Liver (tissue), 9 donors: ENCODE data around the gene SF1. TPM values are rescaled to one million over a fixed set of nuclear protein-coding genes. Genes with fewer than 3 reads are reported as not detected.
A peak's percentile ranks its signal among the peaks of the same experiment; 100 is the strongest.

ENCODE experiments used
- DNase-seq: peaks from one replicate; pipeline ENCODE4 v3.0.0-alpha.2; 2017; ENCODE audit warnings: low spot score
- H3K27ac ChIP-seq, 2 donors: one replicate each; pipeline ENCODE4 v1.7.0; 2013; ENCODE audit warnings: inconsistent platforms in 2 of 2, low read length in 2 of 2, control low read depth in 1 of 2, low read depth in 1 of 2, mild to moderate bottlenecking in 1 of 2
- H3K27me3 ChIP-seq, 4 donors: one replicate each; pipeline versions ENCODE4 v1.6.1 to v1.7.0; 2013; ENCODE audit warnings: low read length in 3 of 4, inconsistent platforms in 1 of 4, mild to moderate bottlenecking in 1 of 4, moderate library complexity in 1 of 4; ENCODE audit not compliant: control insufficient read depth in 4 of 4, insufficient read depth in 4 of 4
- H3K36me3 ChIP-seq, 4 donors: one replicate each; pipeline versions ENCODE4 v1.6.1 to v1.7.0; 2013; ENCODE audit warnings: low read length in 3 of 4, mild to moderate bottlenecking in 3 of 4, low read depth in 1 of 4, moderate library complexity in 1 of 4; ENCODE audit not compliant: control insufficient read depth in 4 of 4, insufficient read depth in 3 of 4
- H3K4me1 ChIP-seq, 4 donors: one replicate each; pipeline versions ENCODE4 v1.6.1 to v1.7.0; 2013; ENCODE audit warnings: low read length in 3 of 4, mild to moderate bottlenecking in 3 of 4, moderate library complexity in 1 of 4; ENCODE audit not compliant: control insufficient read depth in 4 of 4, insufficient read depth in 4 of 4
- H3K4me3 ChIP-seq, 3 donors: one replicate each; pipeline versions ENCODE4 v1.6.1 to v1.7.0; 2013; ENCODE audit warnings: low read length in 3 of 3, control low read depth in 1 of 3, low read depth in 1 of 3, mild to moderate bottlenecking in 1 of 3
- H3K9ac ChIP-seq, 2 donors: one replicate each; pipeline ENCODE4 v1.7.0; 2013; ENCODE audit warnings: low read length in 2 of 2, mild to moderate bottlenecking in 2 of 2, moderate library complexity in 2 of 2, control low read depth in 1 of 2, low read depth in 1 of 2
- H3K9me3 ChIP-seq, 4 donors: one replicate each; pipeline versions ENCODE4 v1.6.1 to v1.7.0; 2013; ENCODE audit warnings: low read length in 3 of 4; ENCODE audit not compliant: control insufficient read depth in 4 of 4
- EGR1 ChIP-seq, 2 donors: IDR thresholded peaks; 2 replicates each; pipeline ENCODE4 v1.6.1; 2016 to 2018; ENCODE audit warnings: antibody characterized with exemption in 2 of 2, low read depth in 2 of 2
- FOXA1 ChIP-seq: IDR thresholded peaks from 2 replicates; pipeline ENCODE4 v1.6.1; 2016; ENCODE audit warnings: antibody characterized with exemption
- FOXA2 ChIP-seq: IDR thresholded peaks from 2 replicates; pipeline ENCODE4 v1.6.1; 2016; ENCODE audit warnings: antibody characterized with exemption
- HNF4G ChIP-seq: IDR thresholded peaks from 2 replicates; pipeline ENCODE4 v1.6.1; 2016; ENCODE audit warnings: antibody characterized with exemption
- JUND ChIP-seq, 2 donors: IDR thresholded peaks; 2 replicates each; pipeline ENCODE4 v1.6.1; 2016; ENCODE audit warnings: antibody characterized with exemption in 2 of 2
- RAD21 ChIP-seq, 2 donors: IDR thresholded peaks; 2 replicates each; pipeline ENCODE4 v1.6.1; 2016; ENCODE audit warnings: antibody characterized with exemption in 2 of 2, mild to moderate bottlenecking in 2 of 2
- RXRA ChIP-seq, 2 donors: IDR thresholded peaks; 2 replicates each; pipeline ENCODE4 v1.6.1; 2017 to 2018; ENCODE audit warnings: antibody characterized with exemption in 2 of 2, mild to moderate bottlenecking in 1 of 2
- SP1 ChIP-seq: IDR thresholded peaks from 2 replicates; pipeline ENCODE4 v1.6.1; 2018; ENCODE audit warnings: antibody characterized with exemption, mild to moderate bottlenecking
- YY1 ChIP-seq: IDR thresholded peaks from 2 replicates; pipeline ENCODE4 v1.6.1; 2016; ENCODE audit warnings: antibody characterized with exemption, mild to moderate bottlenecking
- WGBS: extraction: QIAGEN DNeasy Blood & Tissue Kit; methylation state at CpG from one replicate; pipeline ENCODE4 v1.1.7; 2013; 5-methylcytosine and 5-hydroxymethylcytosine counted together
- polyA plus RNA-seq, 2 donors: library from polyadenylated mRNA; stranded (reverse) in 1 of 2; unstranded in 1 of 2; fragments of 200-250 nt in 1 of 2; fragments of >200 nt in 1 of 2; fragmentation: Nextera tagmentation in 1 of 2; extraction: Ambion mirVana in 1 of 2; gene quantifications; one replicate each; pipeline versions ENCODE4 v1.2.1 to v1.2.3, GENCODE V29; 2013 to 2015
- total RNA-seq, 2 donors: library from RNA; depleted of rRNA; stranded (reverse); fragments of >200 nt; gene quantifications; one replicate each; pipeline ENCODE4 v1.2.3, GENCODE V29; 2014
- TF ChIP-seq, protein P1 (sequence below): fragments of 150-350 bp; IDR thresholded peaks from 2 replicates; pipeline ENCODE4 v1.5.1; 2017; ENCODE audit warnings: improper control_type of control experiment, low read depth, low read length; ENCODE audit not compliant: missing input control
- TF ChIP-seq, protein P2 (sequence below): IDR thresholded peaks from 2 replicates; pipeline ENCODE4 v1.6.1; 2016; ENCODE audit warnings: antibody characterized with exemption, mild to moderate bottlenecking
- TF ChIP-seq, protein P3 (sequence below): IDR thresholded peaks from 2 replicates; pipeline ENCODE4 v1.6.1; 2016; ENCODE audit warnings: antibody characterized with exemption
- TF ChIP-seq, protein P4 (sequence below): IDR thresholded peaks from 2 replicates; pipeline ENCODE4 v1.6.1; 2016; ENCODE audit warnings: antibody characterized with exemption
- TF ChIP-seq, protein P5 (sequence below): IDR thresholded peaks from 2 replicates; pipeline ENCODE4 v1.6.1; 2016; ENCODE audit warnings: antibody characterized with exemption
- donor health status: healthy.
- donor health status: healthy.
- donor health status: healthy.
- donor health status: healthy.
- donor health status: healthy.

The SF1 gene
- total and polyA plus RNA-seq, 4 donors: 44.9 to 135 (median 50.1) TPM

DNA sequence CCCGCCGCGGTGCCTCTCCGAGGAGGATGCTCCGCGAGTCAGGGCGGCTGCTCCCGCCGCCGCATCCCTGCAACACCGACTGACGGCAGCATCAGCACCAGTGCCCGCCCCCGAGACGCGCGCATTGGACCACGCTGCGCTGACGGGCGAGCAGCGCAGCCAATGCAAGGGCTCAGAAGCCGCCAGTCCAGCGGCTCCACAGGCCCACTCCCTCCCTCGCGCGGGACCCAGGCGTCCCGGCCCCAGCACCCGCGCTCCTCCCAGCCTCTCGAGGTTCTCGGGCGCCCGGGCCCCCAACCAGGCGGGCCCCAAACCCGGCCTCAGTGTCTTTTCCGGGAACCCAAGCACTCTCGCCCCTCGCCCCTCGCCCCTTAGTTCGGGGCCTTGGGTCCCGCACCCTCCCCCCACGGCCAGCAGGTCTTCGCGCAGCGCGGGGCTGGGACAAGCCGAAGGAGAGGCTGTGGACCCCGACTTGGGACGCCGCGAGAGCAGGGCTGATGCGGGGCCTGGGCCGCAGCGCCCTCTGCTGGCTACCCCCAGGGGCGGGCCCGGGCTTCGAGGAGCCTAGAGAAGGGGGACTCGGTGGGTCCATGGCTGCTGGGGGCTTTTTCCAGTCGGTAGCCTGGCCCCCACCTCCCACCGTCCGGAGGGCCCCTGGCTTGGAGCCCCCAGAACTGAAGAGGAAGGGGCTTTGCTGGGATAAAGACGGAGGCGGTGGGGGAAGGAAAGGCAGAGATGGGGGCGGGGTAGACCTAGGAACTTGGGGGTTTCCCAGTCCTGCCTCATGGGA is 55.0 kb downstream of the SF1 start, which contains the start of gene NRXN2:
Gene NRXN2, minus strand, starts transcription at position 81 of the 790 bp plus-strand sequence. CDS start 9,498 bp downstream, outside the sequence.
- Histone ChIP-seq H3K27me3 (peaks cover 0 to 5% (median under 1%) of the 10 kb centered on the region in 4 donors), H3K4me3 (peak within 1 kb of the TSS in 2 of 3 donors; percentile 35 to 52), H3K4me1 (peaks cover 14 to 43% (median 36%) of the 10 kb centered on the region in 4 donors), H3K27ac (peak within 1 kb of the TSS in 1 of 2 donors; percentile 31), H3K9ac (no peak within 1 kb of the TSS), H3K9me3 (no peaks in the 10 kb centered on the region), H3K36me3 (no peaks in the 10 kb centered on the region)
- DNase-seq: peak; percentile 74
- WGBS: 6% methylated on average over 66 of the region's 66 CpGs
- TF ChIP-seq RAD21 (IDR thresholded peaks at IDR 0.05): peak; percentile 60 to 74
- peak; percentile 60 for TF ChIP-seq SP1
- no peak for TF ChIP-seq FOXA2
- TF ChIP-seq YY1: no peak
- TF ChIP-seq, protein P1, sequence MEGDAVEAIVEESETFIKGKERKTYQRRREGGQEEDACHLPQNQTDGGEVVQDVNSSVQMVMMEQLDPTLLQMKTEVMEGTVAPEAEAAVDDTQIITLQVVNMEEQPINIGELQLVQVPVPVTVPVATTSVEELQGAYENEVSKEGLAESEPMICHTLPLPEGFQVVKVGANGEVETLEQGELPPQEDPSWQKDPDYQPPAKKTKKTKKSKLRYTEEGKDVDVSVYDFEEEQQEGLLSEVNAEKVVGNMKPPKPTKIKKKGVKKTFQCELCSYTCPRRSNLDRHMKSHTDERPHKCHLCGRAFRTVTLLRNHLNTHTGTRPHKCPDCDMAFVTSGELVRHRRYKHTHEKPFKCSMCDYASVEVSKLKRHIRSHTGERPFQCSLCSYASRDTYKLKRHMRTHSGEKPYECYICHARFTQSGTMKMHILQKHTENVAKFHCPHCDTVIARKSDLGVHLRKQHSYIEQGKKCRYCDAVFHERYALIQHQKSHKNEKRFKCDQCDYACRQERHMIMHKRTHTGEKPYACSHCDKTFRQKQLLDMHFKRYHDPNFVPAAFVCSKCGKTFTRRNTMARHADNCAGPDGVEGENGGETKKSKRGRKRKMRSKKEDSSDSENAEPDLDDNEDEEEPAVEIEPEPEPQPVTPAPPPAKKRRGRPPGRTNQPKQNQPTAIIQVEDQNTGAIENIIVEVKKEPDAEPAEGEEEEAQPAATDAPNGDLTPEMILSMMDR: peak; percentile 56

DNA sequence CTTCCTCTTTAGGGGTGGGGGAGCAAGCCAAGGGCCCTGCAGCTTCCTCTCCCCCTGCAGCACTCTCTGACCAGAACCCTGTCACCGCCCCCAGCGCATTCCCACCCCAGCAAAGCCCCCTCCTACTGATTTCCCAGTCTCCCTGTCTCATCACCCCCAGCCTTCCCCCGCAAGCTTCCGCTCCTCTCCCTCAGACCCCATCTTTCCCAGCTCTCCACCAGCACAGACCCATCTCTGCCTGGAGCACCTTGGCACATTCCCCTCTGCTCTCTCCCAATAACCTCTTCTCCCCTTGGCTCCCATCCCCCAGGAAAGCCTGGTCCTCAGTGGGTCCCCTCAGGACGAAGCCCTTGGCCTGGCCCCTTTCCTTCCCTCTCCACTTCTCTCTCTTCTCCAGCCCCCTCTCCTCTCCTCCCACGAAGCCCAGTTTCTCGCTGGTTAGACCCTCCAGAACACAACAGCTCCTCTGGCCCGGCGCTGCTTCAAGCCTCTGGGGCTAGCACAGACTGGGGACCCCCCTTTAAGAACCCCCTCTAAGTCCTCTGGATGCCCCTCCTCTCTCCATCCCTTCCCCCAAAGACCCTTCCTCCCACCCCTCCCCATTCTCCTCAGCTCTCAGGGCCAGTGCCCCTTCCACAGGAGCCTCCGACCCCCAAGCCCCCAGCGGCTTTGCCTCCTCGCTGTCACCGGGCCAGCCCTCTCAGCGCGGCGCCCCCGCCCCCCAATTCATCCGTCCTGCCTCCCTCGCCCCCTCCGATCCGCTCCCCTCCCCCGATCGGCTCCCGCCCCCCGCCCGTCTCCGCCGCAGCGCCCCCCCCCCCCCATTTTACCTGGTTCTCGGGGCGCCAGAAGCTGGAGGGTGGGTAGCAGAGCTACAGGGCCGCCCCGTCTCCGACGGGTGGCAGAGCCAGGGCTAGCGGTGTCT is 55.9 kb downstream of the SF1 start:
- no peak for TF ChIP-seq EGR1 (IDR thresholded peaks at IDR 0.05; ENCODE audit: low read depth in 2 of 2)
- H3K27me3 ChIP-seq: peaks cover 0 to 5% (median under 1%) of the 10 kb centered on the region in 4 donors

DNA sequence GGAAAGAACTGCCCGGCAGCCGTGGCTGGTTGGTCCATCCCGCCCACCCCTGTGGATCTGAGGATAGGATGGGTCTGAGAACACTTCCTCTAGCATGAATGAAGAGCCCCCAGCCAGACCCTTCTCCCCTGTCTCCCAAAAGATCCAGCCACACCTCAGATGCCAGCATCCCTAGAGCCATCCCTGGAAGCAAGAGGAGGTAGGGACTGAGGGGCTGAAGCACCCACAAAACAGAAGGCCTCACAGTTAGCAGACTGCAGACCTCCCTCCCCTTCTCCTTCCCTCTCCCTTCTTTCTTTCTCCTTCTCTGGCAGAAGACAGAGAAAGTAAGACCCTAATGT is 57.0 kb downstream of the SF1 start:
- Histone ChIP-seq H3K9me3 (no peaks in the 10 kb centered on the region), H3K27ac (no peak overlapping the region), H3K4me3 (no peak overlapping the region), H3K9ac (no peak overlapping the region), H3K36me3 (no peaks in the 10 kb centered on the region), H3K27me3 (peaks cover 0 to 7% (median 4%) of the 10 kb centered on the region in 4 donors), H3K4me1 (peaks cover 14 to 33% (median 31%) of the 10 kb centered on the region in 4 donors)
- no peak for DNase-seq
- 70% methylated on average over 3 of the region's 3 CpGs for WGBS
- TF ChIP-seq, protein P2, sequence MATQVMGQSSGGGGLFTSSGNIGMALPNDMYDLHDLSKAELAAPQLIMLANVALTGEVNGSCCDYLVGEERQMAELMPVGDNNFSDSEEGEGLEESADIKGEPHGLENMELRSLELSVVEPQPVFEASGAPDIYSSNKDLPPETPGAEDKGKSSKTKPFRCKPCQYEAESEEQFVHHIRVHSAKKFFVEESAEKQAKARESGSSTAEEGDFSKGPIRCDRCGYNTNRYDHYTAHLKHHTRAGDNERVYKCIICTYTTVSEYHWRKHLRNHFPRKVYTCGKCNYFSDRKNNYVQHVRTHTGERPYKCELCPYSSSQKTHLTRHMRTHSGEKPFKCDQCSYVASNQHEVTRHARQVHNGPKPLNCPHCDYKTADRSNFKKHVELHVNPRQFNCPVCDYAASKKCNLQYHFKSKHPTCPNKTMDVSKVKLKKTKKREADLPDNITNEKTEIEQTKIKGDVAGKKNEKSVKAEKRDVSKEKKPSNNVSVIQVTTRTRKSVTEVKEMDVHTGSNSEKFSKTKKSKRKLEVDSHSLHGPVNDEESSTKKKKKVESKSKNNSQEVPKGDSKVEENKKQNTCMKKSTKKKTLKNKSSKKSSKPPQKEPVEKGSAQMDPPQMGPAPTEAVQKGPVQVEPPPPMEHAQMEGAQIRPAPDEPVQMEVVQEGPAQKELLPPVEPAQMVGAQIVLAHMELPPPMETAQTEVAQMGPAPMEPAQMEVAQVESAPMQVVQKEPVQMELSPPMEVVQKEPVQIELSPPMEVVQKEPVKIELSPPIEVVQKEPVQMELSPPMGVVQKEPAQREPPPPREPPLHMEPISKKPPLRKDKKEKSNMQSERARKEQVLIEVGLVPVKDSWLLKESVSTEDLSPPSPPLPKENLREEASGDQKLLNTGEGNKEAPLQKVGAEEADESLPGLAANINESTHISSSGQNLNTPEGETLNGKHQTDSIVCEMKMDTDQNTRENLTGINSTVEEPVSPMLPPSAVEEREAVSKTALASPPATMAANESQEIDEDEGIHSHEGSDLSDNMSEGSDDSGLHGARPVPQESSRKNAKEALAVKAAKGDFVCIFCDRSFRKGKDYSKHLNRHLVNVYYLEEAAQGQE: no peak
- TF ChIP-seq, protein P1: no peak
- TF ChIP-seq JUND (IDR thresholded peaks at IDR 0.05) (no peak), FOXA1 (no peak), FOXA2 (no peak), RAD21 (IDR thresholded peaks at IDR 0.05) (no peak), RXRA (IDR thresholded peaks at IDR 0.05) (no peak), HNF4G (no peak), YY1 (no peak)
- TF ChIP-seq, protein P3, sequence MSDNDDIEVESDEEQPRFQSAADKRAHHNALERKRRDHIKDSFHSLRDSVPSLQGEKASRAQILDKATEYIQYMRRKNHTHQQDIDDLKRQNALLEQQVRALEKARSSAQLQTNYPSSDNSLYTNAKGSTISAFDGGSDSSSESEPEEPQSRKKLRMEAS: no peak
- TF ChIP-seq, protein P4, sequence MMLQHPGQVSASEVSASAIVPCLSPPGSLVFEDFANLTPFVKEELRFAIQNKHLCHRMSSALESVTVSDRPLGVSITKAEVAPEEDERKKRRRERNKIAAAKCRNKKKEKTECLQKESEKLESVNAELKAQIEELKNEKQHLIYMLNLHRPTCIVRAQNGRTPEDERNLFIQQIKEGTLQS: no peak
- TF ChIP-seq, protein P5, sequence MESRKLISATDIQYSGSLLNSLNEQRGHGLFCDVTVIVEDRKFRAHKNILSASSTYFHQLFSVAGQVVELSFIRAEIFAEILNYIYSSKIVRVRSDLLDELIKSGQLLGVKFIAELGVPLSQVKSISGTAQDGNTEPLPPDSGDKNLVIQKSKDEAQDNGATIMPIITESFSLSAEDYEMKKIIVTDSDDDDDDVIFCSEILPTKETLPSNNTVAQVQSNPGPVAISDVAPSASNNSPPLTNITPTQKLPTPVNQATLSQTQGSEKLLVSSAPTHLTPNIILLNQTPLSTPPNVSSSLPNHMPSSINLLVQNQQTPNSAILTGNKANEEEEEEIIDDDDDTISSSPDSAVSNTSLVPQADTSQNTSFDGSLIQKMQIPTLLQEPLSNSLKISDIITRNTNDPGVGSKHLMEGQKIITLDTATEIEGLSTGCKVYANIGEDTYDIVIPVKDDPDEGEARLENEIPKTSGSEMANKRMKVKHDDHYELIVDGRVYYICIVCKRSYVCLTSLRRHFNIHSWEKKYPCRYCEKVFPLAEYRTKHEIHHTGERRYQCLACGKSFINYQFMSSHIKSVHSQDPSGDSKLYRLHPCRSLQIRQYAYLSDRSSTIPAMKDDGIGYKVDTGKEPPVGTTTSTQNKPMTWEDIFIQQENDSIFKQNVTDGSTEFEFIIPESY: no peak

More for the DNA sequence above, 55.9 kb downstream of the SF1 start:
- Histone ChIP-seq H3K4me3 (no peak overlapping the region), H3K9ac (no peak overlapping the region), H3K4me1 (peaks cover 14 to 39% (median 35%) of the 10 kb centered on the region in 4 donors), H3K27ac (no peak overlapping the region), H3K36me3 (no peaks in the 10 kb centered on the region), H3K9me3 (no peaks in the 10 kb centered on the region)
- no peak for DNase-seq
- 12% methylated on average over 36 of the region's 36 CpGs for WGBS
